Measurements from ENCODE around the gene HOXD9.

GRCh38 chr2:176110415-176111308 is 11.9 kb upstream of the HOXD9 start:
- no peak for TF ChIP-seq CTCF (IDR thresholded peaks at IDR 0.05)
- TF ChIP-seq EZH2 (IDR thresholded peaks at IDR 0.05) = no peak

Measured in neural progenitor cell (in vitro differentiated cells).